Keratinocyte (primary cell): ENCODE measurements around the gene LIMA1.

Experiments used
- CTCF ChIP-seq, 3 experiments: IDR thresholded peaks in 1 of 3; conservative IDR thresholded peaks in 1 of 3; optimal IDR thresholded peaks in 1 of 3; 2 replicates in 2 of 3; 3 replicates in 1 of 3; pipeline versions ENCODE3 to v1.5.1; 2011; ENCODE audit warnings: low read length in 3 of 3, mild to moderate bottlenecking in 3 of 3, moderate library complexity in 2 of 3, control low read depth in 1 of 3, inconsistent platforms in 1 of 3; ENCODE audit not compliant: insufficient read depth in 2 of 3; ENCODE audit errors: extremely low read depth in 1 of 3
- EZH2 ChIP-seq: IDR thresholded peaks from one replicate; pipeline ENCODE4 v1.6.1; 2012; ENCODE audit warnings: inconsistent platforms, mild to moderate bottlenecking, low read length, moderate library complexity

- TF ChIP-seq CTCF (optimal IDR thresholded peaks at IDR 0.05 in 1 of 3, IDR thresholded peaks at IDR 0.05 in 1 of 3, conservative IDR thresholded peaks at IDR 0.05 in 1 of 3; ENCODE audit: extremely low read depth in 1 of 3, insufficient read depth in 2 of 3, low read length in 3 of 3) (no peak), EZH2 (no peak)
Measured at GRCh38 chr12:50232771-50233209, 50.5 kb downstream of the LIMA1 start.
